Measurements from ENCODE around the gene AGO3.
"Not testable (repeated sequence)": the region's sequence is repeated elsewhere in the genome, so short reads cannot be mapped to it uniquely, and the experiment has no call there.

Gene AGO3

GRCh38 chr1:36014722-36015220 lies 83.9 kb downstream of the AGO3 start:
- no peak for DNase-seq

- DNase-seq: no peak
Observed at GRCh38 chr1:36016686-36017085, 85.8 kb downstream of the AGO3 start.

DNA sequence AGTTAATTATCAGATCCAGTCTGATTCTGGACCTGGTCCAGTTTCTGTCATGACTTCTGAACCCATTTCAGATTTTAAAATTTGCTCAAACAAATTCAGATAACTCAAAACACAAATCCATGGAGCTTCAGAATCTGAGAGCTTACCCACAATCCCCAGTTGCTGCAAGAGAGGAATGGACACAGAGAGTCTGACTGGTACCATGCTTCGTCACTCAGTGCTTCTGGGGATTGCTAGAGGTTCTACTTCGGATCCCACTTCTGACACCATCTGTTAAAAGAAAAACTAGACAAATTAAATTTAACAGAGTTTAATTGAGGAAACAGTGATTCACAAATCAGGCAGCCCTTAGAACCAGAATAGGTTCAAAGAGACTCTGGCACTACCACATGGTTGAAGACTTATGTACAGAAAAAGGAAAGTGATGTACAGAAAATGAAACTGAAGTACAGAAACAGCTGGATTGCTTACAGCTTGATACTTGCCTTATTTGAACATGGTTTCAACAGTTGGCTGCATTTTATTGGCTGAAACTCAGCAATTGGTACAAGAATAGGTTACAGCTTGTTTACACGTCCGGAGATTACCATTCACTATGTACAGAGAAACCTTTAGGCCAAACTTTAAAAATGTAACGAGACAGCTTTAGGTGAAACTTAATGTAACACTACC lies 92.3 kb downstream of the AGO3 start:
- no peak for DNase-seq

GRCh38 chr1:36024024-36024423 lies 93.1 kb downstream of the AGO3 start:
- not testable (repeated sequence) for DNase-seq

GRCh38 chr1:36024847-36025246 lies 93.9 kb downstream of the AGO3 start:
- DNase-seq: no peak

- DNase-seq: no peak
Observed at GRCh38 chr1:36027766-36028165, 96.9 kb downstream of the AGO3 start.

GRCh38 chr1:36031441-36031840 lies 100.5 kb downstream of the AGO3 start:
- DNase-seq: no peak

- DNase-seq: no peak
Observed at GRCh38 chr1:36034692-36035091, 103.8 kb downstream of the AGO3 start.

DNA sequence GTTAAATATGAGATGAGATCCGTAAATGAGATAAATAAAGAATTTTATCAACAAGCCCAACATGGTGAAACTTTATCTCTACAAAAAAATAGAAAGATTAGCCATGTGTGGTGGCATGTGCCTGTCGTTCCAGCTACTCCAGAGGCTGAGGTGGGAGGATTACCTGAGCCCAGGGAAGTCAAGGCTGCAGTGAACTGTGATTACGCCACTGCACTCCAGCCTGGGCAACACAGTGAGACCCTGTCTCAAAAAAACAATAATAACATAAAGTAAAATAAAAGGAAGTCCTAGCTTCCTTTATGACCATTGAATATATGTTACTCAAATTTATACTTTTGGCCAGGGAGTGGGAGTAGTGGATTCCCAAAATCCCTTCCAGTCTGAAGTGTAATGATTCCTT lies 104.2 kb downstream of the AGO3 start:
- DNase-seq: no peak

DNA sequence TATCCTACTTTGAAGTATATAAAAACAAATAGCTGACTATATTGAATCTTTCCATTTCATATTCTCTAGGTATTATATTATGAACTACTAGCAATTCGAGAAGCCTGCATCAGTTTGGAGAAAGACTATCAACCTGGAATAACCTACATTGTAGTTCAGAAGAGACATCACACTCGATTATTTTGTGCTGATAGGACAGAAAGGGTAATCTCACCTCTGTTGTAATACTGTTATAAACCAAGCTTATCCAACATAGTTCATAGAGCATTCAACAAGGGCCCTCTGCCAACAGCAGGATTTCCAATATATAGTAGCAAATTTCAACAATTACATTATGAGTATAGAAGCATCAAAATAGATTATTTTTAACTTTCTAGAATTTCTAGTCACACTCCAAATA lies 109.3 kb downstream of the AGO3 start:
- DNase-seq: no peak

GRCh38 chr1:36051821-36052220 lies 120.9 kb downstream of the AGO3 start:
- DNase-seq: no peak

DNA sequence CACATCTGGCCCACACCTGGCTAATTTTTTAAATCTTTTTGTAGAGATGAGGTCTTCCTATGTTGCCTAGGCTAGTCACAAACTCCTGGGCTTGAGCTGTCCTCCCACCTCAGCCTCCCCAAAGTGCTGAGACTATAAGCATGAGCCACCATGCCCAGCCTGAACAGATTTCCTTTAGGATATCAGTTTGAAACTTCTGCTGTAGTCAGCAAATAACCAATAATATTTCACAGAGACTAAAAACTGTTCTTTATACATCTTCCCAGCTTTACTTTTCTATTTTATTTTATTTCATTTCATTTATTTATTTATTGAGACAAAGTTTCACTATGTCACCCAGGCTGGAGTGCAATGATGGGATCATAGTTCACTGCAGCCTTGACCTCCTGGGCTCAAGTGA lies 123.1 kb downstream of the AGO3 start:
- no peak for DNase-seq

- no peak for DNase-seq
Observed at GRCh38 chr1:36055706-36056105, 124.8 kb downstream of the AGO3 start.

- no peak for DNase-seq
Observed at GRCh38 chr1:36062315-36062714, 131.4 kb downstream of the AGO3 start.

DNA sequence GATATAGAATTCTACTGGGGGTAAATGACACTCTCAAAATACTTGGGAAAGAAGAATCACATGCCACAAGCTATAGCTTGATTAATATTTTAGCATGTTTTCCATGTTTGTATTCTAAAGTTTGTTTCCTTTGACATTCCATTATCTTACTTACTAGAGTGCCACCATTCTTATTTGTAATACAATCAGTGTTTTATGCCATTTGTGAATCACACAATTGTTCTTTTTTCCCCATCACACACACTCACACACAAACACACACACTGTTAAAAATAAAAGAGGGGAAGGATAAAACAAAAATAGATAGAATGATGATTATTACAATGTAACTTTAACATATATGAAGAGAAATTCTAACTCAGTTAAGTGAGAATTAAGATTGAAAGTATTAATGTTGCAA lies 137.0 kb downstream of the AGO3 start:
- DNase-seq: no peak

- no peak for DNase-seq
Observed at GRCh38 chr1:36068866-36069265, 138.0 kb downstream of the AGO3 start.

DNA sequence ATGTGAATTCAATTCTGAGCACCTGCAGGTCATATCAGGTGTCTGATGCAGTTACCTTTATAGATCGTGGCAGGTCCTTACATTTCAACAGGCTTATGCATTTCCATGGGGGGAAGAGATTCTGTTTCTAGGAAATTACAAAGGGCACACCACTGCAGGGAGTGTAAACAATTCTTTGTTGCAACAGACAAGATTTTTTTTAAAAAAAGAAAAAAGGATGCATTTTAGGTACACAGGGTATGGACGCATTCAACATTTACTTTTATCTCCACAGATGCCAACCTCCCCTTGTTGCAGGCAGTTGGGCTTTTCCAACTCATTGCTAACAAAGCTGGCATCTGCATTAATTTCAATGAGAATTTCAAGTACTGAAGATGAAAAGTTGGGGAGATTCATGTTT lies 139.4 kb downstream of the AGO3 start:
- DNase-seq: no peak

GRCh38 chr1:36076979-36077573 lies 146.2 kb downstream of the AGO3 start:
- no peak for DNase-seq

GRCh38 chr1:36080236-36080635 lies 149.3 kb downstream of the AGO3 start:
- no peak for DNase-seq

DNA sequence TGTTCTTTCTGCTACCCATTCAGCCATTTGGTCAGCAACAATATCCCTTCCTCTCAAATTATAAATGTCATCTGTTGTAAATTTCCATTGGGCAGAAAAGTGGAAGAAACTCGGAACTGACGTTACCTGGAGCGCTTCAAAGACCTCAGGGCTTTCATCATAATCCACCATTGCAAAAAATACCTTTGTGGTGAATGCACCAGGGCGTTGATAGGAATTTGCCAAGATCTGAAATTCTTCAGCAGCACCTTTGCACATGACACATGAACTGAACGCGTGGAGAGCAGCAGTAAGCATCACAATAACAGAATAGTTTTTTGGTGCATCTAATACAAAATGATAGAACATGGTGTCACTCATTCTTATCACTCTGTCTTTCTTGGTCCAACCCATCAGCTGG lies 149.9 kb downstream of the AGO3 start:
- DNase-seq: no peak

GRCh38 chr1:36081926-36082485 lies 151.1 kb downstream of the AGO3 start:
- no peak for DNase-seq

DNA sequence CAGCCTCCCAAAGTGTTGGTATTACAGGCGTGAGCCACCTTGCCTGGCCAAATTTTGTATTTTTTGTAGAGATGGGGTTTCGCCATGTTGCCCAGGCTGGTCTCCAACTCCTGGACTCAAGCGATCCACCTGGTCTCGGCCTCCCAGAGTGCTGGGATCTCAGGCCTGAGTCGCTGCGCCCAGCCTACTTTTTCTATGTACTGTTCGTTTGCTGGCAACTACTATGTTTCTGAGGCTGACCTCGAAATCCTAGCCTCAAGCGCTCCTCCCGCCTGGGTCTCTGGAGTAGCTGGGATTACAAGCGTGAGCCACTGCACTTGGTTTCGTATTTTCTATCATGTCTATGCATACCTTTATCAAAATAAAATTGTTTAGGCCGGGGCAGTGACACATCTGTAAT lies 152.3 kb downstream of the AGO3 start:
- DNase-seq: no peak

DNA sequence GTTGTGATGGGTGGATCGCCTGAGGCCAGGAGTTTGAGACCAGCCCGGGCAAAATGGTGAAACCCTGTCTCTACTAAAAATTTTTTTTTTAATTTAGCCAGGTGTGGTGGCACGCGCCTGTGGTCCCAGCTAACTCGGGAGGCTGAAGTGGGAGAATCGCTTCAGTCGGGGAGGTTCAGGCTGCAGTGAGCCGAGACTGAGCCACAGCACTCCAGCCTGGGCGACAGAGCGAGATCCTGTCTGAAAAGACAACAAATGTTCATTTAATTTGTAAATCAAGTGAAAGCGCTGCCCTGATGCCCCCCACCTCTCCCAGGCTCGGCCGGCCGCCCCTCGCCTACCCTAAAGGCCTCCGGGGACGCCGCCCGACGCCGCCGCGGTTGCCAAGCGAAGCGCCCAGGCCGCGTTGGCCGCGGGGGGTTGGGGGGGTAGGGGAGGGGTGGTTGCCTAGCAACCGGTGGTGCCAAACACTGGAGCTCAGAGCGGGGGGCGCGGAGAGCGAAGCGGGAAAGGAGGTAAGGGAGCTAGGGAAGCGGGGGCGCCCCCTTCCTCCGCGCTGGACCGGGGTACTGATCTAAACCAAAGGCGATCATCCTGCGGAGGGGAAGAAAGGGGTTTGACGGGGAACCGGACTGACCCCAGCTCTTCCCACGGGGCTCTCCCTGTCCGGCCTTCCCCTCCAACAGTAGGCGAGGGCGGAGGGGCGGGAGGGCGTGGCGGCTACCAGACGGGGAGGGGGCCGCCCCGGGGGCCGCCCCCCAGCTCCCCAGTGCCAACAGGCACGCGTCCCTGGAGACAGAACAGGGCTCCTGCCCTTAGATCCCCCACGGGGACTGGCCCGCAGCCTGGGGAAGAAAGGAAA lies 153.0 kb downstream of the AGO3 start, which contains the start of gene TEKT2:
Gene TEKT2 (plus strand): TSS at position 460 of the 862 bp plus-strand sequence. CDS start 828 bp downstream, outside the sequence.
- no peak for DNase-seq
